Keratinocyte (primary cell): ENCODE results near the gene FZD2. TPM values are rescaled to one million over a fixed set of nuclear protein-coding genes. Genes with fewer than 3 reads are reported as not detected.

Experiments used
- DNase-seq: peaks from one replicate; pipeline ENCODE4 v3.0.0-alpha.2; 2011; ENCODE audit warnings: low read depth, missing footprints, low spot score
- FAIRE-seq: peaks from 2 replicates; lab custom pipeline; 2011; peaks lifted over from hg19 to GRCh38; lab: Jason Lieb, UNC
- H2AFZ ChIP-seq: 2 replicates; pipeline ENCODE4 v1.6.0; 2012; ENCODE audit warnings: low read length, control low read depth, inconsistent platforms; ENCODE audit not compliant: control insufficient read depth
- H3K27ac ChIP-seq: 2 replicates; pipeline ENCODE4 v1.5.1; 2011; ENCODE audit warnings: low read length; ENCODE audit not compliant: control insufficient read depth, insufficient read depth
- H3K27me3 ChIP-seq: 3 replicates; pipeline ENCODE4 v1.6.0; 2011; ENCODE audit warnings: low read length; ENCODE audit not compliant: control insufficient read depth, insufficient read depth; ENCODE audit errors: extremely low read depth
- H3K36me3 ChIP-seq, 2 experiments: 2 replicates in 1 of 2; 3 replicates in 1 of 2; pipeline ENCODE4 v1.5.1; 2011; ENCODE audit warnings: low read length in 2 of 2, mild to moderate bottlenecking in 1 of 2; ENCODE audit not compliant: control insufficient read depth in 2 of 2, insufficient read depth in 2 of 2; ENCODE audit errors: extremely low read depth in 1 of 2
- H3K4me1 ChIP-seq: 3 replicates; pipeline ENCODE4 v1.5.1; 2011; ENCODE audit warnings: low read length; ENCODE audit not compliant: control insufficient read depth, insufficient read depth; ENCODE audit errors: extremely low read depth
- H3K4me2 ChIP-seq: 3 replicates; pipeline ENCODE4 v1.6.0; 2011; ENCODE audit warnings: low read depth, low read length; ENCODE audit not compliant: control insufficient read depth, insufficient read depth; ENCODE audit errors: extremely low read depth
- H3K4me3 ChIP-seq, 3 experiments: fragments of 200-600 bp in 1 of 3; sonication (generic) in 1 of 3; 2 replicates in 2 of 3; 3 replicates in 1 of 3; pipeline ENCODE4 v1.5.1; 2011 to 2016; ENCODE audit warnings: low read length in 3 of 3, mild to moderate bottlenecking in 3 of 3, control low read depth in 2 of 3, inconsistent platforms in 1 of 3, low read depth in 1 of 3, mixed read lengths in 1 of 3, mixed run types in 1 of 3, moderate library complexity in 1 of 3; ENCODE audit not compliant: control insufficient read depth in 2 of 3, insufficient read depth in 2 of 3; ENCODE audit errors: extremely low read depth in 1 of 3
- H3K79me2 ChIP-seq: 2 replicates; pipeline ENCODE4 v1.6.0; 2012; ENCODE audit warnings: low read length; ENCODE audit not compliant: control insufficient read depth, insufficient read depth
- H3K9ac ChIP-seq: 3 replicates; pipeline ENCODE4 v1.6.0; 2011; ENCODE audit warnings: low read length; ENCODE audit not compliant: control insufficient read depth, insufficient read depth; ENCODE audit errors: extremely low read depth
- H3K9me1 ChIP-seq: 3 replicates; pipeline ENCODE4 v1.6.0; 2011; ENCODE audit warnings: low read length; ENCODE audit not compliant: control insufficient read depth, insufficient read depth; ENCODE audit errors: extremely low read depth
- H3K9me3 ChIP-seq: 2 replicates; pipeline ENCODE4 v1.5.1; 2012; ENCODE audit warnings: low read depth, low read length; ENCODE audit not compliant: control insufficient read depth
- H4K20me1 ChIP-seq: 3 replicates; pipeline ENCODE4 v1.6.0; 2011; ENCODE audit warnings: low read length; ENCODE audit not compliant: control insufficient read depth, insufficient read depth; ENCODE audit errors: extremely low read depth
- EZH2 ChIP-seq: IDR thresholded peaks from one replicate; pipeline ENCODE4 v1.6.1; 2012; ENCODE audit warnings: inconsistent platforms, mild to moderate bottlenecking, low read length, moderate library complexity
- dilution Hi-C: fragments of 300-500 bp; cut with MboI; formaldehyde crosslinking; loops from one replicate; pipeline ENCODE4 v1.7.0; 2020; ENCODE audit warnings: low sequenced_read_pairs; ENCODE audit not compliant: extremely low pct_ligation_motif_present
- polyA plus RNA-seq, 5 experiments: library from polyadenylated mRNA; depleted of rRNA in 3 of 5; stranded (reverse) in 3 of 5; stranded (forward) in 1 of 5; unstranded in 1 of 5; fragments of >200 nt; gene quantifications; 1 replicate in 1 of 5; 2 replicates in 3 of 5; 3 replicates in 1 of 5; pipeline versions ENCODE4 v1.2.1 to v1.2.3, GENCODE V29; 2011 to 2012; ENCODE audit warnings: missing spikeins in 2 of 5, low read depth in 1 of 5, low replicate concordance in 1 of 5
- TF ChIP-seq, protein P1 (sequence below), 3 experiments: IDR thresholded peaks in 1 of 3; conservative IDR thresholded peaks in 1 of 3; optimal IDR thresholded peaks in 1 of 3; 2 replicates in 2 of 3; 3 replicates in 1 of 3; pipeline versions ENCODE3 to v1.5.1; 2011; ENCODE audit warnings: low read length in 3 of 3, mild to moderate bottlenecking in 3 of 3, moderate library complexity in 2 of 3, control low read depth in 1 of 3, inconsistent platforms in 1 of 3; ENCODE audit not compliant: insufficient read depth in 2 of 3; ENCODE audit errors: extremely low read depth in 1 of 3

FZD2 gene
- polyA plus RNA-seq, 1 donor (not counting 4 experiments of a cell fraction or from before 2014, with no cell fraction given) = 2.6 TPM

DNA sequence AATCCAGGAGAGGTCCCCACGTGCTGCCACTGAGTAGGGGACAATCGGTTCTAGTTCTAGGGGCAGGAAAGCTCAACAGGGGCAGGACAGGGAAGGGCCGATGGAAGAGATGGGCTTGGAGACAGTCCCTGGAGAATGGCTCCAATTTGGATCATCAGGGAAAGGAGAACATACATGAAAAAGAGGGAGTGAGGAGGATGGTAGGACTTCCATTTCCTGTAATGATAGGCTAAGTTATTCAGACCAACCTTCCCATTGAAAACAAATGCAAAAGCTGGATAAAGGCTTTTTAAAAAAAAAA, 33.7 kb upstream of the FZD2 start:
- Histone ChIP-seq H3K4me2 (no peak overlapping the region), H3K9me3 (no peaks in the 10 kb centered on the region), H3K9ac (no peak overlapping the region), H3K4me3 (no peak overlapping the region), H3K4me1 (no peaks in the 10 kb centered on the region), H2AFZ (peak overlapping the region; percentile 76), H4K20me1 (no peaks in the 10 kb centered on the region), H3K79me2 (no peaks in the 10 kb centered on the region), H3K27ac (no peak overlapping the region), H3K36me3 (no peaks in the 10 kb centered on the region), H3K9me1 (no peaks in the 10 kb centered on the region), H3K27me3 (no peaks in the 10 kb centered on the region)
- DNase-seq (no peak), FAIRE-seq (no peak)
- TF ChIP-seq, protein P1, sequence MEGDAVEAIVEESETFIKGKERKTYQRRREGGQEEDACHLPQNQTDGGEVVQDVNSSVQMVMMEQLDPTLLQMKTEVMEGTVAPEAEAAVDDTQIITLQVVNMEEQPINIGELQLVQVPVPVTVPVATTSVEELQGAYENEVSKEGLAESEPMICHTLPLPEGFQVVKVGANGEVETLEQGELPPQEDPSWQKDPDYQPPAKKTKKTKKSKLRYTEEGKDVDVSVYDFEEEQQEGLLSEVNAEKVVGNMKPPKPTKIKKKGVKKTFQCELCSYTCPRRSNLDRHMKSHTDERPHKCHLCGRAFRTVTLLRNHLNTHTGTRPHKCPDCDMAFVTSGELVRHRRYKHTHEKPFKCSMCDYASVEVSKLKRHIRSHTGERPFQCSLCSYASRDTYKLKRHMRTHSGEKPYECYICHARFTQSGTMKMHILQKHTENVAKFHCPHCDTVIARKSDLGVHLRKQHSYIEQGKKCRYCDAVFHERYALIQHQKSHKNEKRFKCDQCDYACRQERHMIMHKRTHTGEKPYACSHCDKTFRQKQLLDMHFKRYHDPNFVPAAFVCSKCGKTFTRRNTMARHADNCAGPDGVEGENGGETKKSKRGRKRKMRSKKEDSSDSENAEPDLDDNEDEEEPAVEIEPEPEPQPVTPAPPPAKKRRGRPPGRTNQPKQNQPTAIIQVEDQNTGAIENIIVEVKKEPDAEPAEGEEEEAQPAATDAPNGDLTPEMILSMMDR (optimal IDR thresholded peaks at IDR 0.05 in 1 of 3, IDR thresholded peaks at IDR 0.05 in 1 of 3, conservative IDR thresholded peaks at IDR 0.05 in 1 of 3; ENCODE audit: extremely low read depth in 1 of 3, insufficient read depth in 2 of 3, low read length in 3 of 3) = no peak
- no peak for TF ChIP-seq EZH2
- dilution Hi-C loops = no loop called here

DNA sequence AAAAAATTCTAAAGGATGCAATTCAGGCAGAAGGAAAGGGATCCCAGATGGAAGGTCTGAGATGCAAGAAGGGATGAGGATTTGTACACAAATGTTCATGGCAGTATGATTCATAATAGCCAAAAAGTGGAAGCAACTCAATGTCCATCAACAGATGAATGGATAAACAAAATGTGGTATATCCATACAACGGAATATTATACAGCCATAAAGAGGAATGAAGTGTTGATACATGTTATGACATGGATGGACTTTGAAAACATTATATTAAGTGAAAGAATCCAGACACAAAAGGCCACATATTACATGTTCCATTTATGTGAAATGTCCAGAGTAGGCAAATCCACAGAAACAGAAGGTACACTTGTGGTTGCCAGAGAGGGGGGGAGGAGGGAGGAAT, 30.2 kb upstream of the FZD2 start:
- H4K20me1 ChIP-seq = no peaks in the 10 kb centered on the region
- H3K4me2 ChIP-seq = no peak overlapping the region
- DNase-seq (no peak), FAIRE-seq (no peak)
- no peaks in the 10 kb centered on the region for H3K9me3 ChIP-seq
- no peaks in the 10 kb centered on the region for H3K27me3 ChIP-seq
- no peak overlapping the region for H3K9ac ChIP-seq
- no peak overlapping the region for H3K4me3 ChIP-seq
- no peak overlapping the region for H2AFZ ChIP-seq
- no peaks in the 10 kb centered on the region for H3K36me3 ChIP-seq
- H3K79me2 ChIP-seq = no peaks in the 10 kb centered on the region
- TF ChIP-seq EZH2 = no peak
- TF ChIP-seq, protein P1 (optimal IDR thresholded peaks at IDR 0.05 in 1 of 3, IDR thresholded peaks at IDR 0.05 in 1 of 3, conservative IDR thresholded peaks at IDR 0.05 in 1 of 3; ENCODE audit: extremely low read depth in 1 of 3, insufficient read depth in 2 of 3, low read length in 3 of 3) = no peak
- no peak overlapping the region for H3K27ac ChIP-seq
- no peaks in the 10 kb centered on the region for H3K4me1 ChIP-seq
- H3K9me1 ChIP-seq = no peaks in the 10 kb centered on the region
- dilution Hi-C loops = no loop called here
